K562 (cell line): ENCODE results near the gene ZNF628. TPM values are rescaled to one million over a fixed set of nuclear protein-coding genes. Genes with fewer than 3 reads are reported as not detected.

Experiments
- ATAC-seq: fragments of 200-7000 bp; cut with Tn5 transposase; 3 replicates; pipeline ENCODE4 v1.9.1; 2020; ENCODE audit warnings: moderate library complexity
- BruUV-seq: library from RNA; stranded (reverse); fragments of 400-500 nt; replicated peaks from 2 replicates; lab custom pipeline; 2021; lab: Mats Ljungman, UMichigan
- CTCF ChIA-PET: fragments of 300-600 bp; formaldehyde crosslinking; extraction: SDS; loops from one replicate; lab custom pipeline; 2021; ENCODE audit warnings: low intra/inter-chr PET ratio; lab: Yijun Ruan, JAX
- POLR2A ChIA-PET: fragments of 300-600, 350-650 bp; sonication (Branson Sonifier 250); formaldehyde crosslinking; extraction: SDS; loops from one replicate; lab custom pipeline; 2021; ENCODE audit warnings: antibody characterized with exemption, inconsistent platforms; lab: Yijun Ruan, JAX
- DNase-seq, 4 experiments: peaks; one replicate each; pipeline versions ENCODE4 v3.0.0 to v3.0.0-alpha.2; 2011 to 2018; ENCODE audit warnings: low spot score in 3 of 4, mixed read lengths in 3 of 4; ENCODE audit errors: extremely low read depth in 1 of 4
- FAIRE-seq: peaks from 2 replicates; lab custom pipeline; 2011; peaks lifted over from hg19 to GRCh38; lab: Jason Lieb, UNC
- H2AFZ ChIP-seq: 2 replicates; pipeline ENCODE4 v1.6.0; 2011; ENCODE audit warnings: low read depth, low read length, control low read depth, inconsistent platforms
- H3K27ac ChIP-seq: fragments of 200-600 bp; 3 replicates; pipeline ENCODE4 v1.8.0; 2011; ENCODE audit warnings: low read depth, mild to moderate bottlenecking, control low read depth, inconsistent platforms, low read length, moderate library complexity, mixed read lengths; ENCODE audit errors: extremely low read depth
- H3K27me3 ChIP-seq, 2 experiments: fragments of 300-600 bp in 1 of 2; 2 replicates in 1 of 2; 3 replicates in 1 of 2; pipeline versions ENCODE4 v1.6.0 to v1.8.0; 2011; ENCODE audit warnings: inconsistent platforms in 2 of 2, low read length in 2 of 2, mild to moderate bottlenecking in 1 of 2, mixed read lengths in 1 of 2, moderate library complexity in 1 of 2; ENCODE audit not compliant: control insufficient read depth in 2 of 2, insufficient read depth in 2 of 2
- H3K36me3 ChIP-seq: fragments of 300-600 bp; 3 replicates; pipeline ENCODE4 v1.8.0; 2011; ENCODE audit warnings: mild to moderate bottlenecking, low read length, inconsistent platforms; ENCODE audit not compliant: control insufficient read depth, insufficient read depth
- H3K4me1 ChIP-seq, 2 experiments: fragments of 200-600 bp in 1 of 2; replicated peaks in 1 of 2; 2 replicates in 1 of 2; 3 replicates in 1 of 2; pipeline versions ENCODE4 v1.5.1 to v1.8.0; 2011; ENCODE audit warnings: inconsistent platforms in 2 of 2, low read length in 2 of 2, mild to moderate bottlenecking in 1 of 2, mixed read lengths in 1 of 2, moderate library complexity in 1 of 2; ENCODE audit not compliant: control insufficient read depth in 2 of 2, insufficient read depth in 2 of 2
- H3K4me2 ChIP-seq: 2 replicates; pipeline ENCODE4 v1.6.1; 2011; ENCODE audit warnings: low read length, control low read depth, inconsistent platforms, mixed read lengths; ENCODE audit not compliant: insufficient read depth
- H3K4me3 ChIP-seq: fragments of 200-600 bp; sonication (generic), shearing (Covaris generic); 2 replicates; pipeline ENCODE4 v1.5.1; 2016; ENCODE audit warnings: control low read depth, inconsistent platforms
- H3K79me2 ChIP-seq: fragments of 200-600 bp; 3 replicates; pipeline ENCODE4 v1.8.0; 2011; ENCODE audit warnings: low read length, inconsistent platforms; ENCODE audit not compliant: control insufficient read depth, insufficient read depth
- H3K9ac ChIP-seq, 2 experiments: 2 replicates each; pipeline versions ENCODE4 v1.6.0 to v1.6.1; 2011; ENCODE audit warnings: low read depth in 2 of 2, low read length in 2 of 2, control low read depth in 1 of 2, inconsistent platforms in 1 of 2, mild to moderate bottlenecking in 1 of 2, mixed read lengths in 1 of 2; ENCODE audit not compliant: insufficient read depth in 1 of 2
- H3K9me1 ChIP-seq: one replicate; pipeline ENCODE4 v1.6.0; 2011; ENCODE audit warnings: inconsistent platforms, mild to moderate bottlenecking, low read length, moderate library complexity; ENCODE audit not compliant: control insufficient read depth, insufficient read depth
- H3K9me3 ChIP-seq: replicated peaks from 2 replicates; pipeline ENCODE4 v1.5.1; 2011; ENCODE audit warnings: low read depth, low read length, inconsistent platforms; ENCODE audit not compliant: control insufficient read depth, insufficient read depth
- H4K20me1 ChIP-seq: replicated peaks from 2 replicates; pipeline ENCODE4 v1.6.1; 2011; ENCODE audit warnings: low read length, inconsistent platforms, mixed read lengths; ENCODE audit not compliant: control insufficient read depth, insufficient read depth
- CBX1 ChIP-seq: sonication (generic); IDR thresholded peaks from 2 replicates; pipeline ENCODE4 v1.6.1; 2016; ENCODE audit warnings: antibody characterized with exemption, low read depth, mild to moderate bottlenecking
- JUN ChIP-seq, 2 experiments: sonication (generic) in 1 of 2; formaldehyde crosslinking in 1 of 2; IDR thresholded peaks; 2 replicates each; pipeline versions ENCODE4 v1.6.1 to v1.8.0; 2012 to 2022; ENCODE audit warnings: borderline replicate concordance in 2 of 2, mild to moderate bottlenecking in 2 of 2, improper control_type of control experiment in 1 of 2, low read depth in 1 of 2, low read length in 1 of 2, missing genetic modification reagents in 1 of 2
- ZNF121 ChIP-seq: sonication (generic); formaldehyde crosslinking; conservative IDR thresholded peaks from 2 replicates; pipeline ENCODE4 v1.8.0; 2022; ENCODE audit warnings: missing genetic modification reagents
- ZNF263 ChIP-seq: sonication (generic); formaldehyde crosslinking; IDR thresholded peaks from 2 replicates; pipeline ENCODE4 v1.8.0; 2022; ENCODE audit warnings: mild to moderate bottlenecking, missing genetic modification reagents, borderline replicate concordance
- WGBS: fragments of 100-300 bp; shearing (Covaris generic); methylation state at CpG from one replicate; pipeline ENCODE4 v1.1.6; 2016; ENCODE audit warnings: low coverage, mixed read lengths; ENCODE audit not compliant: insufficient coverage; ENCODE audit errors: missing lambda C conversion rate; 5-methylcytosine and 5-hydroxymethylcytosine counted together
- in situ Hi-C: fragments of 300-500 bp; cut with MboI; formaldehyde crosslinking; loops from 4 replicates; pipeline ENCODE4 v1.15.0; 2018; ENCODE audit warnings: inconsistent platforms, mixed read lengths
- intact Hi-C: fragments of 100-400 bp; cut with micrococcal nuclease; formaldehyde crosslinking; loops from 2 replicates; pipeline ENCODE4 v1.14.2; 2022
- polyA plus RNA-seq, 8 experiments: library from polyadenylated mRNA; depleted of rRNA in 4 of 8; stranded (reverse) in 5 of 8; unstranded in 3 of 8; fragments of >200 nt; fragmentation: Nextera tagmentation in 2 of 8; fragmentation: Illumina TruSeq in 1 of 8; extraction: Ambion mirVana in 2 of 8; extraction: Trizol in 1 of 8; gene quantifications; 2 replicates each; pipeline versions ENCODE4 v1.2.1 to v1.2.3, GENCODE V29; 2011 to 2014; ENCODE audit warnings: inconsistent platforms in 1 of 8, missing spikeins in 1 of 8
- total RNA-seq, 7 experiments: library from RNA; depleted of rRNA in 6 of 7; stranded (reverse); fragments of >200 nt in 6 of 7; fragmentation: Illumina TruSeq in 2 of 7; extraction: Trizol in 2 of 7; gene quantifications; 2 replicates each; pipeline versions ENCODE4 v1.2.1 to v1.2.3, GENCODE V29; 2011 to 2021; ENCODE audit warnings: low replicate concordance in 1 of 7

The ZNF628 gene
- total and polyA plus RNA-seq, 9 of the 15 experiments (the other 6 are each of a cell fraction or from before 2014, with no cell fraction given) = 0.13 to 13.6 (median 2.2) TPM; not detected in 3

GRCh38 chr19:55492362-55492944, 16.0 kb downstream of the ZNF628 start:
- no peaks in the 10 kb centered on the region for H4K20me1 ChIP-seq
- intact Hi-C loops = no loop called here
- CTCF ChIA-PET = no interaction called here
- DNase-seq = no peak
- no peaks in the 10 kb centered on the region for H3K9me3 ChIP-seq
- FAIRE-seq = no peak
- H3K4me3 ChIP-seq = no peak overlapping the region
- in situ Hi-C loops = no loop called here
- 30% methylated on average over 11 of the region's 12 CpGs for WGBS
- TF ChIP-seq ZNF121 (CRISPR knock-in tag) (peak; percentile 53; the same call in 1 of the 2 replicates), CBX1 (no peak)
- H3K36me3 ChIP-seq = no peaks in the 10 kb centered on the region
- H3K9me1 ChIP-seq = no peaks in the 10 kb centered on the region
- peaks cover 0 to 4% of the 10 kb centered on the region in 2 experiments; a peak in 1 of 5 replicates for H3K27me3 ChIP-seq
- no peak overlapping the region for H3K4me2 ChIP-seq
- H3K27ac ChIP-seq = no peak overlapping the region
- no TSS peak for BruUV-seq
- no peaks in the 10 kb centered on the region for H3K79me2 ChIP-seq
- peak overlapping the region in 1 of 2 experiments; percentile 64; a peak in 1 of 4 replicates for H3K9ac ChIP-seq
- no peak for ATAC-seq
- H3K4me1 ChIP-seq = peaks cover 18 to 62% of the 10 kb centered on the region in 2 experiments
- H2AFZ ChIP-seq = no peak overlapping the region
- POLR2A ChIA-PET = interaction anchor here (0.9 to 2.8 kb wide), 3 partner anchors 8 to 25 kb away, joined by 4 to 12 read pairs (median 5); partner anchors contain the start of gene NAT14

GRCh38 chr19:55493052-55493644, 16.7 kb downstream of the ZNF628 start:
- no peaks in the 10 kb centered on the region for H3K9me1 ChIP-seq
- 43% methylated on average over 16 of the region's 18 CpGs for WGBS
- H3K27ac ChIP-seq = no peak overlapping the region
- H3K4me1 ChIP-seq = peaks cover 12 to 59% of the 10 kb centered on the region in 2 experiments
- no peak overlapping the region; a peak in 1 of 4 replicates for H3K9ac ChIP-seq
- TF ChIP-seq JUN (IDR thresholded peaks at IDR 0.05; ENCODE audit: borderline replicate concordance, low read depth, low read length) (no peak), JUN (CRISPR knock-in tag; IDR thresholded peaks at IDR 0.05; ENCODE audit: borderline replicate concordance) (no peak), ZNF263 (peak; percentile 75)
- H3K36me3 ChIP-seq = no peaks in the 10 kb centered on the region
- no peak overlapping the region for H3K4me2 ChIP-seq
- no peaks in the 10 kb centered on the region for H3K79me2 ChIP-seq
- no peak overlapping the region for H2AFZ ChIP-seq
- ATAC-seq = no peak
- intact Hi-C loops (no loop called here), in situ Hi-C loops (no loop called here)
- H3K4me3 ChIP-seq = no peak overlapping the region
- H3K27me3 ChIP-seq = peaks cover 0 to 4% of the 10 kb centered on the region in 2 experiments; a peak in 1 of 5 replicates
- no peak for FAIRE-seq
- CTCF ChIA-PET = no interaction called here
- no peak for DNase-seq
- BruUV-seq = no TSS peak
- POLR2A ChIA-PET = interaction anchor here (0.6 to 2.8 kb wide), 3 partner anchors 8 to 161 kb away, joined by 3 to 12 read pairs (median 5); partner anchors contain the start of gene NAT14
- H3K9me3 ChIP-seq = no peaks in the 10 kb centered on the region
- no peaks in the 10 kb centered on the region for H4K20me1 ChIP-seq
